ENCODE results near the gene GLIS1. TPM values are rescaled to one million over a fixed set of nuclear protein-coding genes. Genes with fewer than 3 reads are reported as not detected.

GLIS1 gene
- total RNA-seq, 1 experiment from 2014 or later = 1.7 TPM

GRCh38 chr1:53657531-53657805 lies 81.5 kb downstream of the GLIS1 start:
- ATAC-seq = no peak

GRCh38 chr1:53656747-53657530 lies 82.0 kb downstream of the GLIS1 start:
- no peak overlapping the region for H3K27ac ChIP-seq (ENCODE audit: low read length)
- H3K9me3 ChIP-seq (ENCODE audit: low read length) = no peaks in the 10 kb centered on the region
- no peaks in the 10 kb centered on the region for H3K27me3 ChIP-seq (ENCODE audit: low read length)
- H3K36me3 ChIP-seq (ENCODE audit: low read depth, low read length) = no peaks in the 10 kb centered on the region
- no peak overlapping the region for H3K4me2 ChIP-seq (ENCODE audit: low read length)
- no peaks in the 10 kb centered on the region for H3K79me2 ChIP-seq (ENCODE audit: low read length)
- H3F3A ChIP-seq (ENCODE audit: low read length, unreplicated experiment) = no peaks in the 10 kb centered on the region
- ChIA-PET POLR2A (ENCODE audit: unreplicated experiment) (no interaction called here), CTCF (no interaction called here)
- intact Hi-C loops (cut with micrococcal nuclease) = no loop called here
- BruUV-seq (replicated peaks) = no TSS peak
- no peak overlapping the region for H2AFZ ChIP-seq (ENCODE audit: low read length)
- DNase-seq (no peak), ATAC-seq (no peak)
- H3K9ac ChIP-seq (ENCODE audit: low read length) = no peak overlapping the region
- no peak overlapping the region for H3K4me3 ChIP-seq (ENCODE audit: low read length)
- H4K20me1 ChIP-seq (ENCODE audit: low read length) = no peaks in the 10 kb centered on the region
- no peaks in the 10 kb centered on the region for H3K4me1 ChIP-seq (ENCODE audit: insufficient read depth, low read length)
- no peak for TF ChIP-seq EZH2phosphoT487 (IDR thresholded peaks at IDR 0.05; ENCODE audit: borderline replicate concordance, low read length)
- TF ChIP-seq EZH2 (IDR thresholded peaks at IDR 0.05; ENCODE audit: low read length, unreplicated experiment) = no peak
- no peak for TF ChIP-seq CTCF (conservative IDR thresholded peaks at IDR 0.05; ENCODE audit: low read depth, low read length)
- no peaks in the 10 kb centered on the region for H3K9me2 ChIP-seq (replicated peaks; ENCODE audit: low read length)

More at GRCh38 chr1:53657531-53657805, 81.5 kb downstream of the GLIS1 start:
- no peak overlapping the region for H3K4me3 ChIP-seq (ENCODE audit: low read length)
- no peaks in the 10 kb centered on the region for H3K4me1 ChIP-seq (ENCODE audit: insufficient read depth, low read length)
- ChIA-PET POLR2A (ENCODE audit: unreplicated experiment) (no interaction called here), CTCF (no interaction called here)
- intact Hi-C loops (cut with micrococcal nuclease) = no loop called here
- no peaks in the 10 kb centered on the region for H3F3A ChIP-seq (ENCODE audit: low read length, unreplicated experiment)
- no peak for DNase-seq
- no peaks in the 10 kb centered on the region for H3K9me2 ChIP-seq (replicated peaks; ENCODE audit: low read length)
- no peaks in the 10 kb centered on the region for H3K9me3 ChIP-seq (ENCODE audit: low read length)
- no TSS peak for BruUV-seq (replicated peaks)
- no peak overlapping the region for H3K9ac ChIP-seq (ENCODE audit: low read length)
- no peak overlapping the region for H2AFZ ChIP-seq (ENCODE audit: low read length)
- H3K79me2 ChIP-seq (ENCODE audit: low read length) = no peaks in the 10 kb centered on the region
- H3K4me2 ChIP-seq (ENCODE audit: low read length) = no peak overlapping the region
- no peaks in the 10 kb centered on the region for H4K20me1 ChIP-seq (ENCODE audit: low read length)
- TF ChIP-seq EZH2phosphoT487 (IDR thresholded peaks at IDR 0.05; ENCODE audit: borderline replicate concordance, low read length) (no peak), EZH2 (IDR thresholded peaks at IDR 0.05; ENCODE audit: low read length, unreplicated experiment) (no peak), CTCF (conservative IDR thresholded peaks at IDR 0.05; ENCODE audit: low read depth, low read length) (no peak)
- no peaks in the 10 kb centered on the region for H3K27me3 ChIP-seq (ENCODE audit: low read length)
- H3K27ac ChIP-seq (ENCODE audit: low read length) = no peak overlapping the region
- no peaks in the 10 kb centered on the region for H3K36me3 ChIP-seq (ENCODE audit: low read depth, low read length)

GRCh38 chr1:53655931-53656746 lies 82.8 kb downstream of the GLIS1 start:
- CTCF ChIA-PET = no interaction called here
- H3K27me3 ChIP-seq (ENCODE audit: low read length) = no peaks in the 10 kb centered on the region
- ATAC-seq (no peak), DNase-seq (no peak)
- no peak overlapping the region for H3K4me2 ChIP-seq (ENCODE audit: low read length)
- no TSS peak for BruUV-seq (replicated peaks)
- no peaks in the 10 kb centered on the region for H3K9me3 ChIP-seq (ENCODE audit: low read length)
- H4K20me1 ChIP-seq (ENCODE audit: low read length) = no peaks in the 10 kb centered on the region
- H3K79me2 ChIP-seq (ENCODE audit: low read length) = no peaks in the 10 kb centered on the region
- POLR2A ChIA-PET (ENCODE audit: unreplicated experiment) = no interaction called here
- H3F3A ChIP-seq (ENCODE audit: low read length, unreplicated experiment) = no peaks in the 10 kb centered on the region
- intact Hi-C loops (cut with micrococcal nuclease) = no loop called here
- H3K27ac ChIP-seq (ENCODE audit: low read length) = no peak overlapping the region
- H3K4me1 ChIP-seq (ENCODE audit: insufficient read depth, low read length) = no peaks in the 10 kb centered on the region
- no peaks in the 10 kb centered on the region for H3K36me3 ChIP-seq (ENCODE audit: low read depth, low read length)
- TF ChIP-seq EZH2phosphoT487 (IDR thresholded peaks at IDR 0.05; ENCODE audit: borderline replicate concordance, low read length) = no peak
- TF ChIP-seq EZH2 (IDR thresholded peaks at IDR 0.05; ENCODE audit: low read length, unreplicated experiment) = no peak
- TF ChIP-seq CTCF (conservative IDR thresholded peaks at IDR 0.05; ENCODE audit: low read depth, low read length) = no peak
- no peaks in the 10 kb centered on the region for H3K9me2 ChIP-seq (replicated peaks; ENCODE audit: low read length)
- H2AFZ ChIP-seq (ENCODE audit: low read length) = no peak overlapping the region
- H3K9ac ChIP-seq (ENCODE audit: low read length) = no peak overlapping the region
- H3K4me3 ChIP-seq (ENCODE audit: low read length) = no peak overlapping the region
